ENCODE measurements around the gene MEMO1. TPM values are rescaled to one million over a fixed set of nuclear protein-coding genes. Genes with fewer than 3 reads are reported as not detected.
A peak's percentile ranks its signal among the peaks of the same experiment; 100 is the strongest.

Gene MEMO1
- total and polyA plus RNA-seq, 2 donors (not counting 1 experiment from before 2014, with no cell fraction given) = 44.8 to 65.8 TPM

GRCh38 chr2:31980674-31981356 lies 30.0 kb downstream of the MEMO1 start:
- intact Hi-C loops (cut with micrococcal nuclease) = loop anchor here (1.0 kb wide), 4 partner anchors 27 to 82 kb away; partner anchors contain the start of genes DPY30, MEMO1 and SPAST
- peak overlapping the region; percentile 81 to 90 for H3K27ac ChIP-seq (ENCODE audit: low read length in 2 of 2)
- H3K9ac ChIP-seq (ENCODE audit: low read length) = peak overlapping the region; percentile 7
- no peaks in the 10 kb centered on the region for H4K20me1 ChIP-seq (ENCODE audit: control insufficient read depth, insufficient read depth, low read length, poor library complexity, severe bottlenecking)
- H3K27me3 ChIP-seq (replicated peaks in 1 of 4; ENCODE audit: control extremely low read depth in 1 of 4, control insufficient read depth in 3 of 4, insufficient read depth in 4 of 4, low read length in 3 of 4) = no peaks in the 10 kb centered on the region
- H3K4me2 ChIP-seq (replicated peaks; ENCODE audit: low read depth, low read length, poor library complexity, severe bottlenecking) = peak overlapping the region; percentile 51
- peak overlapping the region; percentile 52 for H2AFZ ChIP-seq (ENCODE audit: insufficient read depth, low read depth, low read length, poor library complexity, severe bottlenecking)
- CTCF ChIA-PET = no interaction called here
- peak; percentile 85 for DNase-seq
- peaks cover 92% of the 10 kb centered on the region for H3K79me2 ChIP-seq (ENCODE audit: control insufficient read depth, insufficient read depth, low read length)
- H3K36me3 ChIP-seq (replicated peaks in 1 of 2; ENCODE audit: control extremely low read depth in 1 of 2, control insufficient read depth in 1 of 2, extremely low read depth in 1 of 2, insufficient read depth in 2 of 2, low read length in 1 of 2) = peaks cover 2 to 3% of the 10 kb centered on the region in 2 experiments
- TF ChIP-seq EZH2 (IDR thresholded peaks at IDR 0.05; ENCODE audit: borderline replicate concordance, insufficient read depth, low read depth, low read length, poor library complexity, severe bottlenecking) (no peak), CTCF (IDR thresholded peaks at IDR 0.05) (no peak)
- ATAC-seq (ENCODE audit: low read depth) = peak; percentile 100
- Mint-ChIP-seq H3K4me3 (peak overlapping the region; percentile 57), H3K27me3 (no peaks in the 10 kb centered on the region), H3K27ac (peak overlapping the region; percentile 89), H3K9me3 (ENCODE audit: insufficient read depth) (no peaks in the 10 kb centered on the region), H3K4me1 (peaks cover 25% of the 10 kb centered on the region)
- H3K4me3 ChIP-seq (ENCODE audit: control extremely low read depth in 1 of 5, extremely low read depth in 1 of 5, insufficient read depth in 1 of 5, low read depth in 2 of 5, low read length in 4 of 5) = peak overlapping the region in 1 of 5 experiments; percentile 13
- WGBS (ENCODE audit: insufficient coverage) = 73% methylated on average over 2 of the region's 6 CpGs
- peaks cover 14 to 16% of the 10 kb centered on the region in 2 donors for H3K4me1 ChIP-seq (ENCODE audit: control insufficient read depth in 2 of 2, insufficient read depth in 2 of 2, low read length in 2 of 2)
- POLR2A ChIA-PET = no interaction called here
- H3K9me3 ChIP-seq (ENCODE audit: control extremely low read depth in 1 of 3, control insufficient read depth in 2 of 3, insufficient read depth in 1 of 3, low read length in 2 of 3) = no peaks in the 10 kb centered on the region

- intact Hi-C loops (cut with micrococcal nuclease) = loop anchor here (1.0 kb wide), 3 partner anchors 31 to 83 kb away; partner anchors contain the start of genes DPY30, MEMO1 and SPAST
- 67% methylated on average over 1 of the region's 3 CpGs for WGBS (ENCODE audit: insufficient coverage)
- ATAC-seq (ENCODE audit: low read depth) (no peak), DNase-seq (no peak)
- TF ChIP-seq EZH2 (IDR thresholded peaks at IDR 0.05; ENCODE audit: borderline replicate concordance, insufficient read depth, low read depth, low read length, poor library complexity, severe bottlenecking) (no peak), CTCF (IDR thresholded peaks at IDR 0.05) (no peak)
- Histone ChIP-seq H3K4me2 (replicated peaks; ENCODE audit: low read depth, low read length, poor library complexity, severe bottlenecking) (no peak overlapping the region), H3K27ac (ENCODE audit: low read length in 2 of 2) (peak overlapping the region; percentile 67 to 81), H3K9me3 (ENCODE audit: control extremely low read depth in 1 of 3, control insufficient read depth in 2 of 3, insufficient read depth in 1 of 3, low read length in 2 of 3) (no peaks in the 10 kb centered on the region), H3K9ac (ENCODE audit: low read length) (no peak overlapping the region), H4K20me1 (ENCODE audit: control insufficient read depth, insufficient read depth, low read length, poor library complexity, severe bottlenecking) (no peaks in the 10 kb centered on the region), H3K4me1 (ENCODE audit: control insufficient read depth in 2 of 2, insufficient read depth in 2 of 2, low read length in 2 of 2) (peaks cover 14 to 16% of the 10 kb centered on the region in 2 donors), H2AFZ (ENCODE audit: insufficient read depth, low read depth, low read length, poor library complexity, severe bottlenecking) (no peak overlapping the region), H3K79me2 (ENCODE audit: control insufficient read depth, insufficient read depth, low read length) (peaks cover 93% of the 10 kb centered on the region), H3K4me3 (ENCODE audit: control extremely low read depth in 1 of 5, extremely low read depth in 1 of 5, insufficient read depth in 1 of 5, low read depth in 2 of 5, low read length in 4 of 5) (no peak overlapping the region), H3K36me3 (replicated peaks in 1 of 2; ENCODE audit: control extremely low read depth in 1 of 2, control insufficient read depth in 1 of 2, extremely low read depth in 1 of 2, insufficient read depth in 2 of 2, low read length in 1 of 2) (peaks cover 2 to 3% of the 10 kb centered on the region in 2 experiments), H3K27me3 (replicated peaks in 1 of 4; ENCODE audit: control extremely low read depth in 1 of 4, control insufficient read depth in 3 of 4, insufficient read depth in 4 of 4, low read length in 3 of 4) (no peaks in the 10 kb centered on the region)
- POLR2A ChIA-PET = no interaction called here
- CTCF ChIA-PET = interaction anchor here (0.7 kb wide), 1 partner anchor 488 kb away, joined by 3 read pairs; no protein-coding TSS in a partner anchor
- no peak overlapping the region for H3K4me3 Mint-ChIP-seq
- no peak overlapping the region for H3K27ac Mint-ChIP-seq
- H3K4me1 Mint-ChIP-seq = peaks cover 31% of the 10 kb centered on the region
- H3K9me3 Mint-ChIP-seq (ENCODE audit: insufficient read depth) = no peaks in the 10 kb centered on the region
- no peaks in the 10 kb centered on the region for H3K27me3 Mint-ChIP-seq
Observed at GRCh38 chr2:31979956-31980355, 30.9 kb downstream of the MEMO1 start.
